ENCODE data around the gene ANKRD65.
A peak's percentile ranks its signal among the peaks of the same experiment; 100 is the strongest.
"Not testable (repeated sequence)": the region's sequence is repeated elsewhere in the genome, so short reads cannot be mapped to it uniquely, and the experiment has no call there.

Gene ANKRD65

DNA sequence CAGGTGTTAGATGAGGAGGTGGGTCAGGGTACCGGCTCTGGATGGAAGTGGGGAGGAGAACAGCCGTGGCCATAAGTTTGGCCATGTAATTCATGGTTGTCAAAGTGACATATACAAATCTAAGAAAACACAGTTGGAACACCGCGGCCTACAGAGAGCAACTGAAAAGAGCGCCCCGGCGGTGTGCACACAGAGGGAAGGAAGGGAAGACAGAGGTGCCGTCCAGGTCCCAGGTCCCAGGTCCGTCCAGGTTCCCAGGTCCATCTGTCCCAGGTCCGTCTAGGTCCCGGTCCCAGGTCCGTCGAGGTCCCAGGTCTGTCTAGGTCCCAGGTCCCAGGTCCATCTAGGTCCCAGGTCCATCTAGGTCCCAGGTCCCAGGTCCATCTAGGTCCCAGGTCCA, 9.4 kb downstream of the ANKRD65 start:
- no peak for DNase-seq (ENCODE audit: low read depth)
- TF ChIP-seq CTCF (IDR thresholded peaks at IDR 0.05; ENCODE audit: low read depth, low read length, missing control alignments) = no peak
- H3K4me3 ChIP-seq (ENCODE audit: low read depth, low read length) = no peak overlapping the region

- not testable (repeated sequence) for H3K4me3 ChIP-seq (ENCODE audit: low read depth, low read length); DNase-seq (ENCODE audit: low read depth)
Observed at GRCh38 chr1:1410238-1410637, 10.8 kb downstream of the ANKRD65 start.

DNA sequence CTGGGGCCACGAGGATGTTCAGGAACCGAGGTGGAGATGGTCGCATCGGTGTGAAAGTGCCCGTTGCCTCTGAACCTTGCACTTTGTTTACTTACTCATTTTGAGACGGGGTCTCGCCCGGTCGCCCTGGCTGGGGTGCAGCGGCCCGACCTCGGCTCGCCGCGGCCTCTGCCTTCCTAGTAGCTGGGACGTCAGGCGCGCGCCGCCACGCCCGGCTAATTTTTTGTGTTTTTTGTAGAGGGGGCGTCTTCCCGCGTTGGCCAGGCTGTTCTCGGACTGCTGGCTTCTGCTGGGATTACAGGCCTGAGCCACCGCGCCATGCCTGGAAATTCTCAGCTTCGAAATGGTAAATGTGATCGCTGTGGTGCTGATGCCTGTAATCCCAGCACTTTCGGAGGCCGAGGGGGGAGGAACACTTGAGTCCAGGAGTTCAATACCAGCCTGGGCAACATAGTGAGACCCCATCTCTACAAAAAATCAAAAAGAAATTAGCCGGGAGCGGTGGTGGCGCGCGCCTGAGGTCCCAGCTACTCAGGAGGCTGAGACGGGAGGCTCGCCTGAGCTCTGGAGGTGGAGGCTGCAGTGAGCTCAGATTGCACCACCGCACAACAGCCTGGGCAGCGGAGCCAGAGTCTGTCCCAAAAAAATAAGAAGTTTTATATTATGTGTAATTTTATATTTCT, 13.3 kb downstream of the ANKRD65 start:
- DNase-seq (ENCODE audit: low read depth) = no peak
- TF ChIP-seq CTCF (IDR thresholded peaks at IDR 0.05; ENCODE audit: low read depth, low read length, missing control alignments) = peak; percentile 14

GRCh38 chr1:1406821-1407635, 14.0 kb downstream of the ANKRD65 start, which contains the start of gene MRPL20:
MRPL20 (minus strand) TSS chr1:1407293; CDS start chr1:1407217, 76 bp downstream.
- peak within 1 kb of the TSS; percentile 88 for H3K4me3 ChIP-seq (ENCODE audit: low read depth, low read length)
- TF ChIP-seq CTCF (IDR thresholded peaks at IDR 0.05; ENCODE audit: low read depth, low read length, missing control alignments) = no peak
- DNase-seq (ENCODE audit: low read depth) = peak; percentile 79

More for the DNA sequence above, 13.3 kb downstream of the ANKRD65 start:
- peak overlapping the region; percentile 88 for H3K4me3 ChIP-seq (ENCODE audit: low read depth, low read length)

DNA sequence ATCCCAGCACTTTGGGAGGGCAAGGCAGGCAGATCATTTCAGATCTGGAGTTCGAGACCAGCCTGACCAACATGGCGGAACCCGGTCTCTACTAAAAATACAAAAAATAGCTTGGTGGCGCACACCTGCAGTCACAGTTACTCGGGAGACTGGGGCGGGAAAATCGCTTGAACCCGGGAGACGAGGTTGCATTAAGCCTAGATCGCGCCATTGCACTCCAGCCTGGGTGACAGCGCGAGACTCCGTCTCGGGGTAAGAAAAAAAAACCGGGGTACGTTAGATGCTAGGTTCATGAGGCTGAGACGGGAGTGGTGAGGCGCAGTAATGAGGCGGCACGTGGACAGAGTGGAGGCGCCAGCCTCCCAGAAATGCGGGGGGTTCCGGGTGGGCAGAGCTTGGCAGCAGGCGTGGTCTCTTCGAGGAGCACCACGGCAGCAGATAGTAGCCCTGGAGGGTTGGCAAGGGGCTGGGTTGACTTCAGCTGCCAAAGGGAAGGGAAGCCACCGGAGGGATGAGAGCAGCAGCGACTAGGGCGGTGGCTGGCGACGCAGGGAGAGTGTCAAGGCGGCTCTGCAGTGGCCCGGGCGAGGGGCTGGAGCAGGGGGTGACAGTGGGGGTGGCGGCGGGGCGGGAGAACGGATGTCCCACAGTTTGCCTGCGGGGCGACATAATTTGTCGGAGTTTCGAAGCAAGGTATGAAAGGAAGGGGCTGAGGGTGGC, 14.8 kb downstream of the ANKRD65 start:
- peak overlapping the region; percentile 88 for H3K4me3 ChIP-seq (ENCODE audit: low read depth, low read length)
- no peak for DNase-seq (ENCODE audit: low read depth)
- TF ChIP-seq CTCF (IDR thresholded peaks at IDR 0.05; ENCODE audit: low read depth, low read length, missing control alignments) = no peak

DNA sequence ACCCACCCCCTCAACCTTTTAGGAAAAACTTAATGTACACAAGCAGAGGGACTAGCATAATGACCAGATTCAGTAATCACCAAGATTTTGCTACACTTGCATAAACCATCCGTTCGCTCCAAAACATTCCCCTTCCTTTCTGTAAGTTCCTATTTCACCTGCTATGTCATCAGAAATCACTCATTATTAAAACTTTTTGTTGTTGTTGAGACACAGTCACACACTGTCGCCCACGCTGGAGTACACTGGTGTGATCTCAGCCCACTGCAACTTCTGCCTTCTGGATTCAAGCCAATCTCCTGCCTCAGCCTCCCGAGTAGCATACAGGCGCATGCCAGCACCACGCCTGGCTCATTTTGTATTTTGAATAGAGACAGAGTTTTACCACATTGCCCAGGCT, 17.4 kb downstream of the ANKRD65 start:
- no peak overlapping the region for H3K4me3 ChIP-seq (ENCODE audit: low read depth, low read length)
- no peak for DNase-seq (ENCODE audit: low read depth)
- no peak for TF ChIP-seq CTCF (IDR thresholded peaks at IDR 0.05; ENCODE audit: low read depth, low read length, missing control alignments)

DNA sequence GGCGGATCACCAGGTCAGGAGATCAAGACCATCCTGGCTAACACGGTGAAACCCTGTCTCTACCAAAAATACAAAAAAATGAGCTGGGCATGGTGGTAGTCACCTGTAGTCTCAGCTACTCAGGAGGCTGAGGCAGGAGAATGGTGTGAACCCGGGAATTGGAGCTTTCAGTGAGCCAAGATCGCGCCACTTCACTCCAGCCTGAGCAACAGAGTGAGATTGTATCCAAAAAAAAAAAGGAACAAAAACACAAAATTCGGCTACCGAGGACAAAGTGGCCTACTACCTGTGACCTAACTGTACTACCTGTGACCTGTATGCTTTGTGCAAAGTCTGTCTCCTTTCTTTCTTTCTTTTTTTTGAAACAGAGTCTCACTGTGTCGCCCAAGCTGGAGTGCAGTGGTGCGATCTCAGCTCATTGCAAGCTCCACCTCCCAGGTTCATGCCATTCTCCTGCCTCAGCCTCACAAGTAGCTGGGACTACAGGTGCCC, 18.1 kb downstream of the ANKRD65 start:
- not testable (repeated sequence) for H3K4me3 ChIP-seq (ENCODE audit: low read depth, low read length); DNase-seq (ENCODE audit: low read depth)

All from GM12864 (cell line).